Stimulated activated CD4-positive, alpha-beta T cell treated with anti-CD3 and anti-CD28 coated beads, Interleukin-15, amount 100 ng/mL, for 1 hour (primary cell): ENCODE results near the gene CARD16.
"Not testable (repeated sequence)": the region's sequence is repeated elsewhere in the genome, so short reads cannot be mapped to it uniquely, and the experiment has no call there.

Experiments used
- DNase-seq, 2 donors: peaks; one replicate each; pipeline ENCODE4 v3.0.0-alpha.2; 2020; ENCODE audit warnings: low read depth in 1 of 2, low spot score in 1 of 2

Gene CARD16

GRCh38 chr11:105051559-105051958 lies 6.4 kb upstream of the CARD16 start:
- DNase-seq: no peak

DNA sequence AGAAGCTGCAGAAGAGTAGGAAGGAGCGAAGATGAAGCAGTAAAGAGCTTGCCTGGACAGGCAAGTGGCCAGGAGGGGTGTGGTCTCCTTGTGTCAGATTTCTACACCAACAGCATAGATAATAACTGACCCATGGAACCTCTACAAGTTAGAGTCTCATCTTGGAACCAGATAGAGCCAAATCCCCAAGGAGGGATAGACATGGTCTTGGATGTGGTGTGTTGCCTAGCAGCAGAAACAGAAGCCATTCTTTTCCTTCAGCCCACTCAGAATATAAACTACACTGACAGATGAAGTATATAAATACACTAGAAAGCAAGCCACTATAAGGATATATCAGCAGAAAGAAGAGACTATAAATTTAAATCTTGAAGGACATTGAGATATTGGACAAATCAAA lies 4.3 kb upstream of the CARD16 start:
- no peak for DNase-seq

DNA sequence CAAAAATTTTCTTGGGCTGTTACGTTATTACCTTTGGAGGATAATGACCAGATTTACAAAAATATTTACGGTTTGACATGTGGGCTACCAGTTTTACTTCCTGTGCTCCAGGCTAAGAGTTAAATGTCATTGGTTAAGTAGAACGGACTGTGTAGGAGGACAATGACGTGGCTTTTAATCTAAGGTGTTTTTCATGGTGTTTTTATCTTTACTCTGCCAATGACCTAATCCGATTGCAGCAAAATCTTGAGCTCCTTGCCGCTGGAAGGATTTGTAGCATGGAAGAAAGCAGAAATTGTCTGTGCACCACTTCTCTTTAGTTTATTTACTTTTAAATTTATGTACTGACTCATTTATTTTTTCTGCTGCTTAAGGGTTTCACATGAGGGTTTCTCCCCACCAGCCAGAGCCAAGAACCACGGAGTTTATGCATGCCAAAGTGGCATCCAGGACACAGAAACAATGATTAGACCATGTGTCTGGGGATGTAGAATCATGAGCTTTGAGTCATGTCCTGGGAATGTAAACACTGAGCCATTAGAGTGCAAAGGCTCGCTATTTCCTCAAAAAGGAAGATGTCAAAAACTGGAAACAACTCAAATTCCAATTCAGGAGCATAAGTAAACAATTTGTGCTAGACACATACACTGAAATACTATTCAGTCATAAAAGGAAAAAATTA lies 1.9 kb upstream of the CARD16 start:
- no peak for DNase-seq

DNA sequence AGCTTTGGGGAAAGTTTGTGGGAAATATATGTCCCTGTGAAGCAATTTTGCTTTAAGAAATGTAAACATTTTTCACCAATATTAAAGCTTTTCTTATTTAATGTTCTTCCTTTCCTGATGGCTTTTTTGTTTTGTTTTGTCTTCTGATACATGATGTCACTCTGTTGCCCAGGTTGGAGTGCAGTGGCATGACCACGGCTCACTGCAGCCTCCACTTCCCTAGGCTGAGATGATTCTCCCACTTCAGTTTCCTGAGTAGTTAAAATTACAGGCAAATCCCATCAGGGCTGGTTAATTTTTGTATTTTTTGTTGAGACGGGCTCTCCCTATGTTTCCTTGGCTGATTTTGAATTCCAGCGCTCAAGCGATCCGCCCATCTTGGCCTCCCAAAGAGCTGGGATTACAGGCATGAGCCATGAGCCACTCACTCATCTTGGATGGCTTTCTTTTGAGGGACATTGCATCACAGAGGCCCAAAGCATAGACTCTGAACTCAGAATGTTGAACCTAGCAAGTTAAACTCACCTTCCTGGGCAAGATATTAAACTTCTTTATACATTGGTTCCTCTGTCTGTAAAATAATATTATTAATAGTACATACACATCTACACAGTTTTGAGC lies 651 bp upstream of the CARD16 start:
- no peak for DNase-seq

- DNase-seq: no peak
These were observed 3.0 kb downstream of the CARD16 start for GRCh38 chr11:105042178-105042577.

- no peak for DNase-seq
These were observed 4.4 kb downstream of the CARD16 start for GRCh38 chr11:105040703-105041102.

GRCh38 chr11:105034813-105035620 lies 10.1 kb downstream of the CARD16 start, which contains the start of gene CASP1:
Gene CASP1 (minus strand): TSS chr11:105035144. CDS start chr11:105035113, 31 bp downstream.
- DNase-seq: no peak

GRCh38 chr11:105034388-105034787 lies 10.7 kb downstream of the CARD16 start:
- DNase-seq: not testable (repeated sequence)

- DNase-seq: no peak
These were observed 11.4 kb downstream of the CARD16 start for GRCh38 chr11:105033781-105034180.

- no peak for DNase-seq
These were observed 11.8 kb downstream of the CARD16 start for GRCh38 chr11:105033343-105033742.

- no peak for DNase-seq
These were observed 12.6 kb downstream of the CARD16 start for GRCh38 chr11:105032495-105032894.

GRCh38 chr11:105027678-105028077 lies 17.5 kb downstream of the CARD16 start:
- DNase-seq: no peak

DNA sequence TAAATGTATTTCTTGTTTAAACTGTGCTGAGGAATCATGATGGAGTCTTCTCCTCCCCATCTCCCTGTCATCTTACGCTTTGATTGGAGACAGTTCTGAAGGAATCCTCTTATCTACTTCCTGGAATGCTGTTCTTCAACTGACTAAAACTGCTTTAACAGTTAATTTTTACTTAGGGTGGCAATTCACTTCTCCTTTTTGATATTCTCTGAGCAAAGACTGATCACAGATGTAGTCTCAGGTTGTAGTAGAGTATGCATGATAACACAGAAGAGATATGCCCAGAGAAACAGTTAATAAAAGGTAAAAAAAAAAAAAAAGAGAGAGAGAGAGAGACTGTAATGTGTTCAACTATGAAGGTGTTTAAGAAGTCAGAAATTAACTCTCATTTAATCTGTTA lies 20.7 kb downstream of the CARD16 start:
- DNase-seq: no peak

GRCh38 chr11:105023003-105023402 lies 22.1 kb downstream of the CARD16 start, which contains the start of gene CASP5:
Gene CASP5 (minus strand): TSS chr11:105023168. CDS start chr11:105023136, 32 bp downstream.
- DNase-seq: no peak

DNA sequence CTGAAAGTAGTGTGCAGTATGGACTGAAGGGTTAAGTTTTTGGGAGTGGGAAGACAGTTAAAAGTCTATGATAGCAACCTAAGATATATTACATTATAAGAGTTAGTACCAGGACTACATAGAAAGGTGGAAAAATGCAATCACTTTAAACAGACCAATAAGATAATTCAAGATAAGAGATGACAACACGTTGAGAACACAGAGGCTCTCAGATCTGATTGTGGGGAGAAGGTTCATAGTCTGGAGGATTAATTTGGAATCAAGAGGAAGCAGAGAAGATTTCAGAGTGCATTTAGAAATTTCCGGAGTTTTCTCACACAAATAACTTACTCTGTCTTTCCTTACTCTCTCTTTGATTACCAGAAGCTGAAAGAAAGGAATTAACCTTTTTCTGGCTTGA lies 22.6 kb downstream of the CARD16 start:
- no peak for DNase-seq

- no peak for DNase-seq
These were observed 37.7 kb downstream of the CARD16 start for GRCh38 chr11:105007463-105007862.

DNA sequence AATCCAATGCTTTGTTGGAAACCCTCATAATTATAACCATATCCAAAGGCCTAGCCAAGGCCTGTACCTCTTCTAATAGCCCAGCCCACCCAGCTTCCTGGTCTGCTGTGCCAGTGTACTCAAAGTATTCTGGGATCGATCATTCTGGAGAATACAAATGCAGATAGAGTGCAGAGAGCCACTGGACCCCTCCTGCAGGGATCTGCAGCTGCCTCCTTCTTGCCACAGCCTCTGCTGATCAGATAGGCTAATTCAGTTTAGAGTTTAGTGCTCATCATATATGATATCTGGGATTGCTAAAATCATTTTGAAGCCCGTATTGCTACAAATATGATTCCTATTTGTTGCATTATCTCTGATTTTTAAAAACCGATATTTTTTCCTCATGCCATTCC lies 39.7 kb downstream of the CARD16 start:
- no peak for DNase-seq

- DNase-seq: no peak
These were observed 41.1 kb downstream of the CARD16 start for GRCh38 chr11:105004021-105004420.

DNA sequence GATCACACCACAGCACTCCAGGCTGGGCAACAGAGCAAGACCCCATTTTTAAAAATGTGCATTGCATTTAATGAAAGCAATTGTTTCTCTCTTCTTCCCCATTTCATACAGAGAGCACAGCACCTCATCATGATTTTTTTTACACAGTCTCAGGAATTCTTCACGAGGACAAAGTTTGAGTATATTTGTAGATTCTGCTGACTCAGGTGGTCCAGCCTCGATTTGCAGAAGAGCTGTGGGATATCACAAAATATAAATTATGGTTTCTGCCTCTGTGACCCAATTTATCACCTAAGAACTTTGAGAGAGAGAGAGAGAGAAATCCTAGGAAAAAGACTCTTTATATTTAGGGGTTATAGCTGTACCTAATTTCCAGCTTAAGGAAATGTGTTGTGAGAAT lies 42.0 kb downstream of the CARD16 start:
- DNase-seq: no peak

GRCh38 chr11:105000797-105001196 lies 44.3 kb downstream of the CARD16 start:
- peak; percentile 18 to 25 for DNase-seq

- no peak for DNase-seq
These were observed 45.0 kb downstream of the CARD16 start for GRCh38 chr11:105000167-105000566.

GRCh38 chr11:104999721-105000120 lies 45.4 kb downstream of the CARD16 start:
- DNase-seq: no peak
